Measurements from ENCODE around the gene ADAMTS9. TPM values are rescaled to one million over a fixed set of nuclear protein-coding genes. Genes with fewer than 3 reads are reported as not detected.

ADAMTS9 gene
- total RNA-seq, 1 donor from 2014 or later = 5.1 TPM

- no peaks in the 10 kb centered on the region for H3K9me3 Mint-ChIP-seq (ENCODE audit: low read depth)
- no peak overlapping the region for H3K4me3 Mint-ChIP-seq (ENCODE audit: unreplicated experiment)
- H3K4me1 Mint-ChIP-seq (ENCODE audit: low read depth) = no peaks in the 10 kb centered on the region
- H3K36me3 Mint-ChIP-seq (ENCODE audit: low read depth) = no peaks in the 10 kb centered on the region
- no peak for DNase-seq (ENCODE audit: low spot score)
- peaks cover 2% of the 10 kb centered on the region for H3K27me3 Mint-ChIP-seq (ENCODE audit: low read depth)
- H3K27ac Mint-ChIP-seq (ENCODE audit: unreplicated experiment) = no peak overlapping the region
- no peak for TF ChIP-seq CTCF (IDR thresholded peaks at IDR 0.05)
Observed at GRCh38 chr3:64560791-64561190, 127.0 kb downstream of the ADAMTS9 start.

- Mint-ChIP-seq H3K9me3 (ENCODE audit: low read depth) (no peaks in the 10 kb centered on the region), H3K27me3 (ENCODE audit: low read depth) (peaks cover 2% of the 10 kb centered on the region), H3K4me1 (ENCODE audit: low read depth) (no peaks in the 10 kb centered on the region), H3K36me3 (ENCODE audit: low read depth) (peaks cover 1% of the 10 kb centered on the region), H3K4me3 (ENCODE audit: unreplicated experiment) (no peak overlapping the region), H3K27ac (ENCODE audit: unreplicated experiment) (no peak overlapping the region)
- no peak for DNase-seq (ENCODE audit: low spot score)
- TF ChIP-seq CTCF (IDR thresholded peaks at IDR 0.05) = no peak
Observed at GRCh38 chr3:64559588-64559987, 128.2 kb downstream of the ADAMTS9 start.

- no peaks in the 10 kb centered on the region for H3K9me3 Mint-ChIP-seq (ENCODE audit: low read depth)
- H3K36me3 Mint-ChIP-seq (ENCODE audit: low read depth) = peaks cover 1% of the 10 kb centered on the region
- no peaks in the 10 kb centered on the region for H3K27me3 Mint-ChIP-seq (ENCODE audit: low read depth)
- H3K4me3 Mint-ChIP-seq (ENCODE audit: unreplicated experiment) = no peak overlapping the region
- no peak overlapping the region for H3K27ac Mint-ChIP-seq (ENCODE audit: unreplicated experiment)
- TF ChIP-seq CTCF (IDR thresholded peaks at IDR 0.05) = no peak
- DNase-seq (ENCODE audit: low spot score) = no peak
- H3K4me1 Mint-ChIP-seq (ENCODE audit: low read depth) = no peaks in the 10 kb centered on the region
Observed at GRCh38 chr3:64556046-64556445, 131.8 kb downstream of the ADAMTS9 start.

GRCh38 chr3:64555351-64555750, 132.4 kb downstream of the ADAMTS9 start:
- no peak for DNase-seq (ENCODE audit: low spot score)
- peaks cover 1% of the 10 kb centered on the region for H3K36me3 Mint-ChIP-seq (ENCODE audit: low read depth)
- no peak overlapping the region for H3K27ac Mint-ChIP-seq (ENCODE audit: unreplicated experiment)
- no peaks in the 10 kb centered on the region for H3K27me3 Mint-ChIP-seq (ENCODE audit: low read depth)
- H3K4me3 Mint-ChIP-seq (ENCODE audit: unreplicated experiment) = no peak overlapping the region
- no peak for TF ChIP-seq CTCF (IDR thresholded peaks at IDR 0.05)
- no peaks in the 10 kb centered on the region for H3K9me3 Mint-ChIP-seq (ENCODE audit: low read depth)
- H3K4me1 Mint-ChIP-seq (ENCODE audit: low read depth) = no peaks in the 10 kb centered on the region

GRCh38 chr3:64554096-64554920, 133.5 kb downstream of the ADAMTS9 start:
- H3K27ac Mint-ChIP-seq (ENCODE audit: unreplicated experiment) = no peak overlapping the region
- no peaks in the 10 kb centered on the region for H3K4me1 Mint-ChIP-seq (ENCODE audit: low read depth)
- H3K9me3 Mint-ChIP-seq (ENCODE audit: low read depth) = no peaks in the 10 kb centered on the region
- no peak for TF ChIP-seq CTCF (IDR thresholded peaks at IDR 0.05)
- H3K27me3 Mint-ChIP-seq (ENCODE audit: low read depth) = no peaks in the 10 kb centered on the region
- DNase-seq (ENCODE audit: low spot score) = no peak
- no peak overlapping the region for H3K4me3 Mint-ChIP-seq (ENCODE audit: unreplicated experiment)
- H3K36me3 Mint-ChIP-seq (ENCODE audit: low read depth) = peaks cover 1% of the 10 kb centered on the region
